Measurements from ENCODE around the gene PAK2. TPM values are rescaled to one million over a fixed set of nuclear protein-coding genes. Genes with fewer than 3 reads are reported as not detected.
A peak's percentile ranks its signal among the peaks of the same experiment; 100 is the strongest.

Gene PAK2
- total and polyA plus RNA-seq, 9 of the 15 experiments (the other 6 are each of a cell fraction or from before 2014, with no cell fraction given): 13.2 to 72.4 (median 35.7) TPM

- no peak for TF ChIP-seq SREBF1 (IDR thresholded peaks at IDR 0.05; ENCODE audit: borderline replicate concordance, low read depth, low read length)
Observed at GRCh38 chr3:196697270-196697669, 42.4 kb upstream of the PAK2 start (continued).

DNA sequence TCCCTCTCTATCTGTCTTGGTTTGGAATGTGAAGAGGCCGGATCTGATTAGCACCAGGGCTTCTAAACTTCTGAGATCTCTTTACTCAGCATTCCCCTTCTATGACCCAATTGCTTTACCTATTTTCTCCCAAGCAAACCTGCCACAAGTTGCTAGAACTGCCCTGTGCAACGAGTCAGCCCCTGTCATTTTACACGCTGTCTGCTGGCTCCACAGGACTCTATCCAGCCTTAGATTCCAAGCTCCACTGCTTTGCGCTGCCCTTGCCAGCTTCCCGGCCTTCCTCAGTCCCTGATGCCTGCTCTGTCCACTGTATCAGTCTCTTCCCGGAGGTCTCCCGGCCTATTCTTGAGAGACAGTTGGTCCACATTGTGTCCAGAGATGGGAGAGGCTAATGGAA is 39.9 kb upstream of the PAK2 start:
- Histone ChIP-seq H3K4me2 (ENCODE audit: insufficient read depth, low read length) (no peak overlapping the region), H3K36me3 (ENCODE audit: control insufficient read depth, insufficient read depth, low read length) (no peaks in the 10 kb centered on the region), H3K9me3 (replicated peaks; ENCODE audit: control insufficient read depth, insufficient read depth, low read depth, low read length) (0 out of 2 replicates have a peak, but pooled peaks cover 2% of the 10 kb centered on the region), H4K20me1 (replicated peaks; ENCODE audit: control insufficient read depth, insufficient read depth, low read length) (no peaks in the 10 kb centered on the region), H3K9ac (ENCODE audit: insufficient read depth in 1 of 2, low read depth in 2 of 2, low read length in 2 of 2) (0 out of 4 replicates have a peak overlapping the region, but pooled peaks of 1 of the 2 experiments have one; percentile 31), H2AFZ (ENCODE audit: low read depth, low read length) (0 out of 2 replicates have a peak overlapping the region, but pooled peaks have one; percentile 47), H3K79me2 (ENCODE audit: control insufficient read depth, insufficient read depth, low read length) (no peaks in the 10 kb centered on the region), H3K4me1 (replicated peaks in 1 of 2; ENCODE audit: control insufficient read depth in 2 of 2, insufficient read depth in 2 of 2, low read length in 2 of 2) (peaks cover 0 to 7% of the 10 kb centered on the region in 2 experiments; a peak in 2 of 5 replicates), H3K9me1 (ENCODE audit: control insufficient read depth, insufficient read depth, low read length) (no peaks in the 10 kb centered on the region), H3K4me3 (no peak overlapping the region), H3K27me3 (ENCODE audit: control insufficient read depth in 2 of 2, insufficient read depth in 2 of 2, low read length in 2 of 2) (no peaks in the 10 kb centered on the region), H3K27ac (ENCODE audit: extremely low read depth, low read depth, low read length) (no peak overlapping the region)
- TF ChIP-seq ARHGAP35 (IDR thresholded peaks at IDR 0.05; ENCODE audit: partially characterized antibody): no peak
- no peak for TF ChIP-seq ZNF277 (CRISPR knock-in tag; IDR thresholded peaks at IDR 0.05; ENCODE audit: borderline replicate concordance)
- no peak for TF ChIP-seq SAFB (IDR thresholded peaks at IDR 0.05; ENCODE audit: borderline replicate concordance, low read depth, low read length)
- TF ChIP-seq DMBX1 (CRISPR knock-in tag; IDR thresholded peaks at IDR 0.05; ENCODE audit: borderline replicate concordance): no peak
- TF ChIP-seq SMAD1 (IDR thresholded peaks at IDR 0.05; ENCODE audit: low read depth, low read length, partially characterized antibody): no peak
- no peak for TF ChIP-seq MED1 (CRISPR knock-in tag; IDR thresholded peaks at IDR 0.05; ENCODE audit: borderline replicate concordance)
- intact Hi-C loops (cut with micrococcal nuclease) (no loop called here), in situ Hi-C loops (cut with MboI) (no loop called here)
- ATAC-seq: no peak
- no TSS peak for BruUV-seq (replicated peaks)
- CTCF ChIA-PET (ENCODE audit: low intra/inter-chr PET ratio): no interaction called here
- no peak for FAIRE-seq
- no peak for DNase-seq (ENCODE audit: extremely low read depth in 1 of 4, low spot score in 3 of 4)
- WGBS (ENCODE audit: insufficient coverage, low coverage, missing lambda C conversion rate): 51% methylated on average over 7 of the region's 7 CpGs
- POLR2A ChIA-PET: no interaction called here
